Mesodermal cell (in vitro differentiated cells): ENCODE measurements around the gene KIF4A.

ENCODE experiments used
- H3K27ac ChIP-seq: 2 replicates; pipeline ENCODE4 v1.7.0; 2013; ENCODE audit warnings: mild to moderate bottlenecking, low read depth, low read length, moderate library complexity; ENCODE audit not compliant: severe bottlenecking
- H3K36me3 ChIP-seq: 2 replicates; pipeline ENCODE4 v1.7.1; 2013; ENCODE audit warnings: mild to moderate bottlenecking, low read length, moderate library complexity; ENCODE audit not compliant: control insufficient read depth, insufficient read depth
- H3K4me1 ChIP-seq: one replicate; pipeline ENCODE4 v1.7.1; 2013; ENCODE audit warnings: mild to moderate bottlenecking, low read length; ENCODE audit not compliant: insufficient read depth, control insufficient read depth, poor library complexity, severe bottlenecking
- H3K4me3 ChIP-seq: 2 replicates; pipeline ENCODE4 v1.7.0; 2013; ENCODE audit warnings: low read length, control low read depth, mild to moderate bottlenecking; ENCODE audit not compliant: insufficient read depth, poor library complexity, severe bottlenecking; ENCODE audit errors: extremely low read depth
- H3K9me3 ChIP-seq: 2 replicates; pipeline ENCODE4 v1.7.1; 2013; ENCODE audit warnings: mild to moderate bottlenecking, low read length, moderate library complexity; ENCODE audit not compliant: control insufficient read depth
- WGBS, 2 experiments: methylation state at CpG; one replicate each; pipeline ENCODE4 v1.1.5; 2013; ENCODE audit warnings: missing lambda C conversion rate in 2 of 2; ENCODE audit not compliant: insufficient coverage in 2 of 2; 5-methylcytosine and 5-hydroxymethylcytosine counted together

KIF4A gene

GRCh38 chrX:70453024-70453618 lies 163.2 kb downstream of the KIF4A start:
- H3K4me3 ChIP-seq, result no peak overlapping the region
- H3K36me3 ChIP-seq, result no peaks in the 10 kb centered on the region
- no peak overlapping the region for H3K27ac ChIP-seq
- 92 to 94% methylated on average over 2 to 3 of the region's 5 CpGs for WGBS, 2 experiments
- H3K4me1 ChIP-seq, result no peaks in the 10 kb centered on the region
- no peaks in the 10 kb centered on the region for H3K9me3 ChIP-seq

GRCh38 chrX:70454441-70455365 lies 164.8 kb downstream of the KIF4A start:
- peaks cover 3% of the 10 kb centered on the region for H3K36me3 ChIP-seq
- peak overlapping the region; percentile 57 for H3K4me3 ChIP-seq
- no peaks in the 10 kb centered on the region for H3K9me3 ChIP-seq
- H3K27ac ChIP-seq, result peak overlapping the region; percentile 69
- 0% methylated on average over 15 of the region's 48 CpGs; no CpG with 5 or more reads in 1 of the 2 experiments for WGBS, 2 experiments
- H3K4me1 ChIP-seq, result no peaks in the 10 kb centered on the region

GRCh38 chrX:70455366-70456202 lies 165.7 kb downstream of the KIF4A start:
- H3K9me3 ChIP-seq, result no peaks in the 10 kb centered on the region
- peak overlapping the region; percentile 57 for H3K4me3 ChIP-seq
- 0% methylated on average over 3 of the region's 32 CpGs; no CpG with 5 or more reads in 1 of the 2 experiments for whole genome bisulfite sequencing, 2 experiments
- H3K27ac ChIP-seq, result peak overlapping the region; percentile 69
- peaks cover 9% of the 10 kb centered on the region for H3K36me3 ChIP-seq
- no peaks in the 10 kb centered on the region for H3K4me1 ChIP-seq

GRCh38 chrX:70456256-70456655 lies 166.4 kb downstream of the KIF4A start:
- no peak overlapping the region for H3K27ac ChIP-seq
- H3K36me3 ChIP-seq, result peaks cover 14% of the 10 kb centered on the region
- no peaks in the 10 kb centered on the region for H3K9me3 ChIP-seq
- WGBS, 2 experiments, result 21% methylated on average over 2 of the region's 2 CpGs; no CpG with 5 or more reads in 1 of the 2 experiments
- H3K4me3 ChIP-seq, result peak overlapping the region; percentile 57
- H3K4me1 ChIP-seq, result no peaks in the 10 kb centered on the region

- Histone ChIP-seq H3K36me3 (peaks cover 17% of the 10 kb centered on the region), H3K4me3 (no peak overlapping the region), H3K9me3 (no peaks in the 10 kb centered on the region), H3K27ac (no peak overlapping the region), H3K4me1 (no peaks in the 10 kb centered on the region)
- no CpG with 5 or more reads among the region's 2 CpGs for WGBS, 2 experiments
Measured at GRCh38 chrX:70461026-70461425, 171.1 kb downstream of the KIF4A start.

GRCh38 chrX:70464051-70464450 lies 174.1 kb downstream of the KIF4A start:
- H3K27ac ChIP-seq, result no peak overlapping the region
- no peaks in the 10 kb centered on the region for H3K4me1 ChIP-seq
- no peak overlapping the region for H3K4me3 ChIP-seq
- H3K9me3 ChIP-seq, result no peaks in the 10 kb centered on the region
- H3K36me3 ChIP-seq, result peaks cover 17% of the 10 kb centered on the region

GRCh38 chrX:70466968-70467367 lies 177.1 kb downstream of the KIF4A start:
- Histone ChIP-seq H3K9me3 (no peaks in the 10 kb centered on the region), H3K4me1 (no peaks in the 10 kb centered on the region), H3K27ac (no peak overlapping the region), H3K36me3 (no peaks in the 10 kb centered on the region), H3K4me3 (no peak overlapping the region)

GRCh38 chrX:70468709-70469108 lies 178.8 kb downstream of the KIF4A start:
- Histone ChIP-seq H3K36me3 (peaks cover 3% of the 10 kb centered on the region), H3K4me3 (no peak overlapping the region), H3K9me3 (no peaks in the 10 kb centered on the region), H3K27ac (no peak overlapping the region), H3K4me1 (no peaks in the 10 kb centered on the region)
- WGBS, 2 experiments, result no CpG with 5 or more reads among the region's 1 CpG
